Gastrocnemius medialis (tissue), 4 donors: ENCODE results near the gene TFF1.

Experiments used
- POLR2A ChIP-seq, 2 donors: fragments of 450-650 bp; IDR thresholded peaks; one replicate each; pipeline ENCODE4 v1.6.1; 2017; ENCODE audit warnings: antibody characterized with exemption in 2 of 2, mild to moderate bottlenecking in 2 of 2, moderate library complexity in 2 of 2
- TF ChIP-seq, protein P1 (sequence below), 5 experiments: fragments of 450-650 bp in 3 of 5; fragments of 200-600 bp in 2 of 5; sonication (generic) in 2 of 5; IDR thresholded peaks in 4 of 5; conservative IDR thresholded peaks in 1 of 5; 1 replicate in 4 of 5; 2 replicates in 1 of 5; pipeline ENCODE4 v1.5.1; 2016 to 2019; ENCODE audit warnings: antibody characterized with exemption in 5 of 5, mild to moderate bottlenecking in 3 of 5, moderate library complexity in 3 of 5

DNA sequence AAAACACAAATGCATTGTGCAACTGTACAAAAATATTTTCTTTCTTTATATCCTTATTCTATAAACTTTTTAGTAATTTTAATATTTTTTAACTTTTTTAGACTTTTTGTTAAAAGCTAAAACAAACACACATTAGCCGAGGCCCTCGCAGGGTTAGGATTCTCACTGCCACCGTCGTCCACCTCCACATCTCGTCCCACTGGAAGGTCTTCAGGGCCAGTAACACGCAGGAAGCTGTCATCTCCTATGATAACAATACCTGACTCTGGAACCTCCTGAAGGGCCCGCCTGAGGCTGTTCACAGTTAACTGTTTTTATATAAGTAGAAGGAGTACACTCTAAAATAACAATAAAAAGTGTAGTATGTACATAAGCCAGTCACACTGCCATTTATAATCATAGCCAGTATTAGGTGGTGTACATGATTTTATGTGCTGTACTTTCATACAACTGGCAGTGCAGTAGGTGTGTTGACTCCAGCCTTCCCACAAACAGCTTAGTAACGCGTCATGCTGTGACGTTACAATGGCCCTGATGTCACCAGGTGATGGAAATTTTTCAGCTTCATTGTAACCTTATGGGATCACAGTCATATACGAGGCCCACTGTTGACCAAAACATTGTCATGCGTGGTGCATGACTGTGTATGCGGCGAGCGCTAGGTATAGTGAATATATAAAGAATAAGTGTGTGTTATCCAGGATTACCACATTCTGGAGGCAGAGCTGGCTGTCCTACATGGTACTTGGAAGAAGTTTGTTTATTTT is 24.4 kb downstream of the TFF1 start:
- no peak for TF ChIP-seq POLR2A (IDR thresholded peaks at IDR 0.05)
- TF ChIP-seq, protein P1, sequence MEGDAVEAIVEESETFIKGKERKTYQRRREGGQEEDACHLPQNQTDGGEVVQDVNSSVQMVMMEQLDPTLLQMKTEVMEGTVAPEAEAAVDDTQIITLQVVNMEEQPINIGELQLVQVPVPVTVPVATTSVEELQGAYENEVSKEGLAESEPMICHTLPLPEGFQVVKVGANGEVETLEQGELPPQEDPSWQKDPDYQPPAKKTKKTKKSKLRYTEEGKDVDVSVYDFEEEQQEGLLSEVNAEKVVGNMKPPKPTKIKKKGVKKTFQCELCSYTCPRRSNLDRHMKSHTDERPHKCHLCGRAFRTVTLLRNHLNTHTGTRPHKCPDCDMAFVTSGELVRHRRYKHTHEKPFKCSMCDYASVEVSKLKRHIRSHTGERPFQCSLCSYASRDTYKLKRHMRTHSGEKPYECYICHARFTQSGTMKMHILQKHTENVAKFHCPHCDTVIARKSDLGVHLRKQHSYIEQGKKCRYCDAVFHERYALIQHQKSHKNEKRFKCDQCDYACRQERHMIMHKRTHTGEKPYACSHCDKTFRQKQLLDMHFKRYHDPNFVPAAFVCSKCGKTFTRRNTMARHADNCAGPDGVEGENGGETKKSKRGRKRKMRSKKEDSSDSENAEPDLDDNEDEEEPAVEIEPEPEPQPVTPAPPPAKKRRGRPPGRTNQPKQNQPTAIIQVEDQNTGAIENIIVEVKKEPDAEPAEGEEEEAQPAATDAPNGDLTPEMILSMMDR (IDR thresholded peaks at IDR 0.05 in 4 of 5, conservative IDR thresholded peaks at IDR 0.05 in 1 of 5), result no peak
